NCI-H1694 treated with DMSO at 0.1 percent for 48 hours (cell line): ENCODE measurements around the gene ARL10.

Source experiments
- DNase-seq: peaks from one replicate; lab custom pipeline; 2025; lab: John Stamatoyannopoulos, UW

The ARL10 gene, protein sequence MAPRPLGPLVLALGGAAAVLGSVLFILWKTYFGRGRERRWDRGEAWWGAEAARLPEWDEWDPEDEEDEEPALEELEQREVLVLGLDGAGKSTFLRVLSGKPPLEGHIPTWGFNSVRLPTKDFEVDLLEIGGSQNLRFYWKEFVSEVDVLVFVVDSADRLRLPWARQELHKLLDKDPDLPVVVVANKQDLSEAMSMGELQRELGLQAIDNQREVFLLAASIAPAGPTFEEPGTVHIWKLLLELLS

DNA sequence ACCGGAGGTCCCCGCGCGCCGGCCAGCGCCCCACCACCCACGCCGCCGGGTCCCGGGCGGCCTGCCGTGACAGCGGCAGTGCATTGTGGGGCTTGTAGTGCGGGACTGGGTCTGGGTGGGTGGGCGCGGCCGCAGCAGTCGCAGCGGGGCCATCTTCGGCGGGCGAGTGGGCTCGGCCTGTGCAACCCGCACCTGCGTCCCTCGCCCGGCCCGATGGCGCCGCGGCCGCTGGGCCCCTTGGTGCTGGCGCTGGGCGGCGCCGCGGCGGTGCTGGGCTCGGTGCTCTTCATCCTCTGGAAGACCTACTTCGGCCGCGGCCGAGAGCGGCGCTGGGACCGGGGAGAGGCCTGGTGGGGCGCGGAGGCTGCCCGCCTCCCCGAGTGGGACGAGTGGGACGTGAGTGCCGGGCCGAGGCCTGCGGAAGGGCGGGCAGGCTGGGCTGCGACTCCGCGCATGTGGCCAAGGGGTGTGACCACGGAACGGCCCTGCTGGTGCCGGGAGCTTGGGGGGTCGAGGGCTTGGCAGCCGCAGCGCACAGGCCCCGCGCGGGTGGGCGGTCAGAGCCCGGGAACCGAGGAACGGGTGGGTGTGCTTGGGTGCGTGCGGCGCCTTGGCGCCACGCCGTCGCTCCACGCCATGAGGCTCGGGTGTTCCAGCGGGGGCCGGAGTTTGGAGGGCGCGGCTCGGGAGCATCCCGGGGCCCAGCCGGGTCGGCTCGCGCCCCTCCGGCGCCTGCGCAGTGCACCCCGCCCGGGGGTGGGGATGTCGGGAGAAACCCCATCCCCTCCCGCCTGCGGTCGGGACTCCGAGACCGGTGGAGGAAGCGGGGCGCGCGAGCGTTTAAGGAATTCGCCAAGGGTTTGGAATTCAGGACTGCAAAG is at the start of gene ARL10:
TSS of gene ARL10 (plus strand) at position 137 of the 881 bp plus-strand sequence. CDS start at position 214, 77 bp downstream.
- DNase-seq, result no peak

DNA sequence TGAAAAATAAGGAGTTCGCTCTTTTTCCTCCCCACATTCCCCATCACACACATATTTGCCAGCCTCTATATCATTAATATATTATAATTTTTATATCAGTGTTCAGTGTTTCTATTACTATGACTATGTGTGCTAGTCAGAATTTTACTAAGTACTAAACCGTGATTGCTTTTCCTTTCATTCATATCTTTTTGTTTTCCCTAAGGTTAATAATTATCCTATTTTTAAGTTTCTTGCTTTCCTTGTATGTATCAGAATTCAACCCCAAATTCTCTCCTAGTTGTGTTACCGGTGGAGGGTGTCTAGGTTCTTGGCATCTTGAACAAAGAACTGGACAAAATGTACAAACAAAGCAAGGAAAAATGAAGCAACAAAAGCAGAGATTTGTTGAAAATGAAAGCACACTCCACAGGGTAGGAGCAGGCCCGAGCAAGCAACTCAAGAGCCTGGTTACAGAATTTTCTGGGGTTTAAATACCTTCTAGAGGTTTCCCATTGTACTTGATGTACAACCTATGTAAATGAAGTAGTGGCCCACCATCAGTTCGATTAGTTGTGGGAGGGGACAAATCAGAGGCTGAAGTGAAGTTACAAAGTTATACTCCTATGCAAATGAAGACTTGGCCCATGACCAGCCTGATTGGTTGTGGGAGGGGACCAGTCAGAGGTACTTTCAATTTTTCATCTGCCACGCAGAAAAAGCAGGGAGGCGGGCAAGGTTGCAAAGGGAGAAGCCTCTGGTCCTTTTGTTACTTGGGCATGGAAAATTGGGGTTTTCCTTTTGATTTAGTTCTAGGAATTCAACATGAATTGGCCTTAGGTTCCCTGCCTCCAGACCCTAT is 47.5 kb upstream of the ARL10 start:
- DNase-seq, result no peak

DNA sequence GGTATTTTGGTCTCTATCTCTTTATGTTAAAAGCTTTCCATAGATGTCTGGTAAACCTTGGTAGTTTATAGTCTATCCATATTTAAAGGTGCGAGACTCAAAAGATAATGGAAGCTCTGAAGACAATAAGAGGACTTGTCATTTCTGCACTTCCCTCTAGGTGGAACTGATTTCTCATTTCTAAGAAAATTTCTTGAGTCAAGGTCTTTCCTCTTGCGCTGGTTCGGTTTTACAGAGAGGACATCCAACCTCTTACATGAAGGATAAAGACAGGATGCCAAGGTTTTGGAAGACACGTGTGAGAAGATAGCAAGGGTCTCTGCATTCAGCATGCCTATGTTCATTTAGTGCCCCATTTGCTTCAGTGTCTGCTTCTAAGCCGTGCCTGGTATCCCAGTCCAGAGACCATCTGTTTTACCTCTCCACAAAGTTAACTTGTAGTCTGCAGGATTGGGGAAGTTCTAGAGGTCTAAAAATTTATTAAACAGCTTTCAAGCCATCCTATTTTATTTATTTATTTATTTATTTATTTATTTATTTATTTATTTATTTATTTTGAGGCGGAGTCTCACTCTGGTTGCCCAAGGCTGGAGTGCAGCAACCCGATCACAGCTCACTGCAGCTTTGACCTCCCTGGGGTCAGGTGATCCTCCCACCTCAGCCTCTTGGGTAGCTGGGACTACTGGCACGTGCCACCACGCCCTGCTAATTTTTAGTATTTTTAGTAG is 45.3 kb upstream of the ARL10 start:
- DNase-seq, result no peak

DNA sequence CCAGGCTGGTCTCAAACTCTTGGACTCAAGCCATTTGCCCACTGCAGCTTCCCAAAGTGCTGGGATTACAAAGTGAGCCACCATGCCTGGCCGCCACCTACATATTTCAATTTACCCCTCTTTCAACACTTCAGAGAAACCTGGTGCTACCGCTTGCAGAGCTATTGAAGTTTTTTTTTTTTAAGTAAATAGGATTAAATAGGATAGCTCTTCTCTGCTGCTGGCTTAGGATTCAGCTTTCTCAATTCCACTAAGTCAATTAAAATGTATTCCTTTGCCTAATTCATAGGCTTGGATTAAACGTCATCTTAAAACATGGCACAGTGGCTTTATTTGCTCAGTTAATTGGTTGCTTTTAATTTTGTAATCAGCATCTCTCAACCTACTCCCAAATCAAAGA is 44.7 kb upstream of the ARL10 start:
- no peak for DNase-seq

DNA sequence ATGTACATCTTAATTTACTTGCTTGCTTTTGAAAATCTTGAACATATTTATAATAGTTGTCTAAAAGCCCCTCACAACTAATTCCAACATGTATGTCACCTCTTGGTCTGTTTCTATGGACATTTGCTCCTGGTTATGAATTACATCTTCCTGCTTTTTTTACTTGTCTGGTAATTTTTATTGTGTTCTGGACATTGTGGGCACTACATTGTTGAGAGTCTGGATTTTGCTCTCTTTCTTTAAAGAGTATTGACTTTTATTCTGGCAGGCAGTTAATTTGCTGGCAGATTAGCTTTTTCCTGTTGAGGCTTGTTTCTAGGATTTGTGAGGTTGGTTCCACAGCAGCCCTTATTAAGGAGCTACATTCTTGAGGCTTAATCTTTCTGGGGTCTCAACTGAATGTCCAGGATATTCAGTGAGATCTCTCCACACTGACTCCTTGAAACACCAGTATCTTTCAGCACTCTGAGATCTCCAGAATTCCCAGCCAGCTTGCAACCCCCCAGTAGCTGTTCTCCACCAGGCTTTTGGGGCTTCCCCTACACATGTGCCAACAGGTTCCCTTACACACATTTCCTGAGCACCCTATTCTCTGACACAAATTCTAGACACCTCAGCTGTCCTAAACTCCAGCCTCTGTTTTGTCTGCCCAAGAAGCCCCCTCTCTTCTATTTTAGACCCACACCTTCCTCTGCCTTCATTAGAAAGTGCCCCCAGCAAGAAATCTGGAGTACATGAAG is 31.1 kb upstream of the ARL10 start:
- no peak for DNase-seq

DNA sequence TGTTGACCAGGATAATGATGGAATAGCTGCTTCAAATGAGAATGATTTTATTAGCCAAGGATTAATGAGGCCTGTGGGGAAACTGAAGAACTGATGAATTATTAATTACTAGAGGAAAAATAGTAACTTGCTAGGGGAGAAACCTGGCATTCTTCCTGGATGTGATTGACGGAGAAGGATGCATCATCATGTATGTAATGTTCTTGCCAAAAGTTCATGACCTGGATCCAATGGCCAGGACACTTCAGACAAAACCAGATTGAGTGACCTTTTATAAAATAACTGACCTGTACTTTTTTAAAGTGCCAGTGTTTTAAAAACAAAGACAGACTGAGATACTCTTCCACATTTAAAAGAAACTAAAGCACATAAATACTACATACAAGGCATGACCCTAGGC is 27.4 kb upstream of the ARL10 start:
- DNase-seq, result no peak

DNA sequence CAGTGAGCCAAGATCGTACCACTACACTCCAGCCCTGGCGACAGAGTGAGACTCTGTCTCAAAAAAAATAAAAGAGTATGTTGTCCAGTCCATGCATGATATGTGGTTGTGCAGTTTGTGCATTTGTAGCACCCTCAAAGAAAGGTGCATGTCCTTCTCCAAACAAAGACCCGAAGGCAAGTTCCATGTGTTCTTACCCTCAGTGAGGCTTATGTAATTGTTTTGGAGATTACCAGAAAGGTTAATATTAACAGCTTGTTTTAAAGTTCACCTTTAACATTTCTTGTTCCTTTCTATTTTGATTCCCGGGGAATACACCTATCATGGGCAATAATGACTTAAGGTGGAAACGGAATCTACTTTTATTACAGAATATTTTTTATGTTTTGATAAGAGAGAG is 26.0 kb upstream of the ARL10 start:
- DNase-seq, result no peak

DNA sequence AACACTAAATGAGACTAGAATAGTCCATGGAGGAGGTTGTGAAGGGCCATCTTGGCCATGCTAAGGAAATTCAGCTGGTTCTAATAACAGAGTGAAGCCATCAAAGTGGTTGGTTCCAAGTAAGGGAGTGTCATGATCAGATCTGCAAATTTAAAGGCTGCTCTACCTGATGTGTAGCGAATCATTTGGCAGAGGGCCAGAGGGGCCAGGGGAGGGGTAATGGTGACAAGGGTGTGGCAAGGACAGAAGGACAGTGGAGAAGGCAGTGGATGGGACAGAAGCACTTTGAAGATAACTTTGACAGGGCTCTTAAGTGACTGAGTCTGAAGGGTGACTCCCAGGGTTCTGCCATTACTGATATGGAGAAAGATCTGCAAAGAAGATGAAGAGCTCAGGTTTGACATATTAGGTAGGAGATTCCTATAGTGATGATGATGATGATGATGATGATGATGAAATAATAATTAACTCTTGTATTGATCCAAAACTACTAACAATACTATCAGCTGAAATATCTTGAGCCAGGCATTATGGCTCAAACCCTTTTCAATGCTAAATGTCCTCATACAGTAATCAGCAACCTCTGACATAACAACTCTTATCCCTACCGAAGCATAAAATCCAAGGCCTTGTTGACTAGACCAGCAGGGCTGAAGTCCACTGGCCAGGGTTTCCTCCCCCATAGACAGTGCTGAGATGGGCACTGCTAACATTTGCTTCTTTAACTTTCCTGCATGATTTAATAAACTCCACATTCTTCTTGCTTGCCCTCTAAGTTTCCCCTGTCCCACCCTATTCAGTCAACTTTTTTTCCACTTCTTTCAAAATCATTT is 23.7 kb upstream of the ARL10 start:
- no peak for DNase-seq

DNA sequence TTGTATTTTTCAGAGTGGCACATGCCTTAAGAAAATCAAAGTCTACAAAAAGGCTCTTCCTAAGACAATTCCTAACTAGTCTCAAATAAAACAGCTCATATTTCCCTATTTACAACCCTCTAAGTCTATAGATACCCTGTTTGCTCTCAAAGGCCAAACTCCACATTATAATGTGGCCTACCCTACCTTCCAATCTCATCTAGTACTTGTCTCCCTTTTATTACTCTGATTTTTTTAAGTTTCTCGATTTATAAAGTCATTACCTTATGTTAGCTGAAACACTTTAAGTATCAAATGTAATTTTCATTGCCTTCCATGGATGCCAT is 23.2 kb upstream of the ARL10 start:
- no peak for DNase-seq

DNA sequence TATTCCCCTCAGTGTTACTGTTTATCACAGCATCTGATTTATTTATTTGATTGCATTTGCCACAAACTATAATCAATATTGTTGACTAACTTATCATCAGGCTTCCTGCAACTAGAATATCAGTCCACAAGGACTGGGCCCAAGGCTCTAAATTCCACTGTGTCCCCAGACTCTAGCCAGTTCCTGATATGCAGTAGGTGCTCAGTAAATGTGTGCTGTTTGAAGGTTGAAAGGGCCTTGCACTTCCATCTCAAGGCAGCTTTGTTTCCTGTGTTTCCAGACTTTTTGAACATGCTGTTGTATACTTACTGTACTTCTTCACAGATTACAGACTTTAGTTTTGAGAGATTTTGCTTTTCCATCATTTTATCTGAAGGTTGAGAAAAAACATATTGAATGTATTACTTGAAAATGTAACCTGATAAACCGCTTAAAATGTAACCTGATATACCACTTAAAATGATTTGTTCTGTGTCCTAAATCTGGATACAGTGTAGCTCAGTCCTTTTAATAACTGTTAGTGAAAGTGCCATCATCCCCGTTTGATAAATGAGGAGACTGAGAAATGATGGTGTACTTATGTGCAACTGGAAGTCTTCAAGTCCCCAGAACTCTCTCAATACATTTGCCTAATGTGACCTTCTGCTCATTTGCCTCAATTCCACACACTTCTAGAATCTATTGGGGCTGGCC is 22.4 kb upstream of the ARL10 start:
- no peak for DNase-seq

DNA sequence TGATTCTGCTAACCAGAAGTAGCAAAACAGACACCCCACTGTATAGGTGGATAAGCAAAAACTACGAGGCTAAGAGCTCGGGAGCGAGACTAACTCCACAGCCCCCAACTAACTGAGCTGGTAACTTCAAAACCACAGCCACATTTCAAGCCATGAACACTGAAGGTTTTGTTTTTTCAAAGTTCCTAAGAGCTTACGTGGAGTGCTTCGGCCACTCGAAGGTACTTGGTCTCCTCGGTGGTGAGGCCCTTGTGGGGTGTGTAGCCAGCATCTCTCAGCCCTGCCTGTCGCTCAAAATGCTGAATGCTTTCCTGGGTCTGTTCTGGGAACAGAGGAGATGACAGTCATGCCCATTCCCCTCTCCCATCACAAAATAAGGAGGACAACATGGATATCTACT is 14.9 kb upstream of the ARL10 start:
- no peak for DNase-seq

DNA sequence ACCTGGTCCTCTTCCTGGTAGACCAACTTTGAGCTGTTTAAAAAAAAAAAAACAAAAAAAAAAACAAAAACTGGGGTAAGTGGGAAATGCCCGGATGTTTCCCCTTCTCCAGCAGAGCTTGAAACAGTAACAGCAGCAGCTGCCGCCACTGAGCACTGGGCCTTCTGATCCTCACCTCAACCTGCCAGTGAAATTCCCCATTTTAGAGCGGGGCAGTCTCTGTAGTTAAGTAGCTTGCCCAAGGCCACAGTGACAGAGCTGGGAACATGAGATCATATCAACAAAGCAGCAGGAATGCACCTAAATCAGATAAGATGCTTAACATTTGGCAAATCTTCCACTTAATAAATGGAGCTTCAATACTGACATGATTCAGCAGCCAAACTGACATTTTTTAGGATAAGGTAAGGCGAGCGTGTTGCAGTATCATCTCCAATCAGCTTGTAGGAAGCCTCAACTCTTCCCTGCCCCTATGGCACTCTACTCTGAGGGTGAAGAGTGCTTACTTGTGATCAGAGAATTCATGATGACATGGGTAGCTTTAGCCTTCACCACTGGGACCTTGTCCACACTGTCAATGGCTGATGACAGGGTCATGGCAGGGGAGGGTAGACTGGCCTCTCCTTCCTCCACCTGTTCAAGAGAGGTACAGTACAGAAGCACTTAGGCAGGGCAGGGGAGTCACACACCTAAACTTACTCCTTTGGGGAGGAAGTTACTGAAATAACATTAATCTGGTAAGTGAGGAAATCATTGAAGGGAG is 13.0 kb upstream of the ARL10 start:
- no peak for DNase-seq

DNA sequence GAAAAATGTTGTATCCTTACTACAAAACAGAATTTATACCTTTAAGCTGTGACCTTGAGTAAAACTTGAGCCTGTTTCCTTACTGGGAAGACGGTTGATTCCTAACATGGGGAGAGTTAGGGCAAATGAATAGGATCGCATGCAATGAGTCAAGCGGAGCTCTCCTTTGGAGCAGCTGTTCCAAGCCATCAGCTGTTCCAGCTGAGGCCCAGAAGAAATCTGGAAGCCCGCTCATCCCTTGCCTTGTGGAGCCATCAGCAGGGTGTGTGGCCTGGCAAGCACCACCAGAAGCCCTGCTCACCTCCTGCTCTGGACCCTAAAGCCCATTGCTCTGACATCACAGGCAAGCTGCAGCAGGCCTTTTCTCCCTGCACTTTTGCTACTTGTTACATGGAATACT is 11.8 kb upstream of the ARL10 start:
- no peak for DNase-seq

DNA sequence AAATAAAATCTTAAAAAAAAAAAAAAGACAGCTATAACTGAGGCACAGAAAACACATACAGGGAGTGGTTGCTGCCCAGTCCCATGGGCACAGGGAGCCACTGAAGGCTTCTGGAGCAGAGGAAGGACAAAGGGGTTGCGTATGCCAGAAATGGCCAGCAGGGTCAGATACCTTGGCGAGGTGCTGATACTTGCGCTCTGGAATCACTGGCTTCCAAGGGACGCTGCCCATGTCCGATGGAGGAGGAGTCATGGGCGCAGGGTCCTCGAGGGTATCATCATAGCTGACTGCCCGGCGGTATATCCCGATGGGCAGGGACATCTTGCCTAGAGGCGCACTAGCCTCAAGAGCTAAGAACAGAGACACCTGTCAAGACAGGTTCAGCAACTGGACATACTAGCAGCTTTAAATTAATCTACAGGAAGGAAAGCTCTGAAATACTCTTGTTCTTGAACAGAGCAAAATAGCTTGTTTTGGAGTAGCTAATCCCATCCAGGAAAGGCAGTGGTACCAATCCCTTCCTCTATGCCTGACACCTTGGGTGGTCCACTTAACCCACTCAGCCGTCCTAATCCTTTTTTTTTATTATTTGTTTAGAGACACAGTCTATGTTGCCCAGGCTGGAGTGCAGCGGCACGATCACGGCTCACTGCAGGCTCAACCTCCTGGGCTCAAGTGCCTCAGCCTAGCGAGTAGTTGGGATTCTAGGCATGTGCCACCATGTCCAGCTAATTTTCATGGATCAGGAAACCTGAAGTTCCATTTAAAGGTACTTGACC is 9.7 kb upstream of the ARL10 start:
- DNase-seq, result no peak

DNA sequence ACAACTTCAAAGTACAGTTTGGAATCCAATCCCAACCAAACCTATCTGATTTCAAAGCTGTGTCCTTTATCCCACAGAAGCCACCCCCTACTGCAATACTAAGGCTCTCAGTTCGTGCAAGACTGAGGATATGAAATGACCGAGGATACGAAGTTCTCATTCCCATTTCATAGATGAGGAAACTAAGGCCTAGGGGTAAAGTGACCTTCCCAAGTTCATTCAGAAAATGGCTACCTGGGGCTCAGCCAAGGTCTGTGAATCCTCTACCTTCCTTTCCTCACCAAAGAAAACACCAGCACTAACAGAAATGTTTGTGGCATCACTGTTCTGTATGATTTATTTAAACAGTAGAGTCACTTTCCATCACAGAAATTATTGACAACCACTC is 9.1 kb upstream of the ARL10 start:
- DNase-seq, result no peak

DNA sequence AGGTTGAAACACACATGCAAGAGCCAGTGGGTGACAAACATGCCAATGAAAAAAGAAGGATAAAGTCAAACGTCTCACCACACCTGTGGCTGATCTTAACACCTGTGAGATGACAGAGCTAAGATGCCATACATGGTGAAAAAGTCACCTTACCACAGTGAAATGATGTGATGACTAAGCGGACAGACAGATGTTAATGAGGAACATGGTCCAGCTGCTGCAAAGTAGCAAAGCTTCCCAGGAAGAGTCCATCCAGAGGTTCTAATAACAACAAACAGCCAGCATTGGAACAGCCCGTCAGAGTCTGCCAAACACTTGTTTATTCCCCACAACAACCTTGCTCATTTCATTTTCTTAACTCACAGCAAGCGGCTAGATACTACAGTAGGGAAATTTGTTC is 5.6 kb upstream of the ARL10 start:
- DNase-seq, result no peak

DNA sequence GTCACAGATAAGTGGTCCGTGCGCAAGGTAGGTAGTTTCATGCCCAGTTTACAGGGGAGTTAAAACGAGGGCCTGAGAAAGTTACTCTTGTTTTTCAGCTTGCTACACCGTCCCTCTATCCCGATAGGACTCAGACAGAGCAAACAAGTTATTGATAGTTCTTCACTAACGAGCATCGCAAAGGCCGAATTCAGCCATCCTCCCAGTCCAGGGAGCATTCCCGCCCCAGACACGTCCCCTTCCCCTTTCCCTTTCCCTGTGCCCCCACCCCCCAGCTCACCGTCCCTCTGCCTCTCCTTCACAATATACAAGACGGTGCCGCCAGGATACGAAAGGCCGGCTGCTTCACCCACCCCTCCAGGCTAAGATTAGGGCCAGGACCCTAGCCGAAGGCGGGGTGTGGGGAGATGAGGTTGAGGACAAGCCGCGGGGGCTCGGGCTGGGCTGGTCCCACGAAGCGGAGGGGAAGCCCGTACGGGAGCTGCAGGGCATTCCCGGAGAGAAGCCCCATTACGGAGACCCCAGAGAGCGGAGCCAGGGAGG is 4.3 kb upstream of the ARL10 start:
- no peak for DNase-seq
